ENCODE results near the gene ST3GAL3.
"Not testable (repeated sequence)": the region's sequence is repeated elsewhere in the genome, so short reads cannot be mapped to it uniquely, and the experiment has no call there.

ST3GAL3 gene

DNA sequence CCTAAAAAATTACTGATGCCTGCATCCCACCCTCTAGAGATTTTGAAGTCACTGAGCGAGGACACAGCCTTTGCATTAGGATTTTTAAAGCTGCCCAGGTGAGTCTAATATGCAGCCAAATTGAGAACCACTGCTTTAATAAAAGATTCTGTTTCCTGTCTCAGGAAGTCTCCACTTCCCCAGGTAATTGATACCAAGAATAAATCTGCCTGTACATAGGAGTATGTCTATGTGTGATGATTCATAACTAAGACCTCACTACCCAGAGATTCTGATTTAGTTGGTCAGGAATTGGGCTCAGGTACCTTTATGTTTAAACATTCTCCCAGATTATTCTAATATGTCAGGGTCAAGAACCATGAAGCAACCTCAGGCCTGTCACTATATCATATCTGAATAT lies 117.5 kb downstream of the ST3GAL3 start:
- FAIRE-seq: no peak

DNA sequence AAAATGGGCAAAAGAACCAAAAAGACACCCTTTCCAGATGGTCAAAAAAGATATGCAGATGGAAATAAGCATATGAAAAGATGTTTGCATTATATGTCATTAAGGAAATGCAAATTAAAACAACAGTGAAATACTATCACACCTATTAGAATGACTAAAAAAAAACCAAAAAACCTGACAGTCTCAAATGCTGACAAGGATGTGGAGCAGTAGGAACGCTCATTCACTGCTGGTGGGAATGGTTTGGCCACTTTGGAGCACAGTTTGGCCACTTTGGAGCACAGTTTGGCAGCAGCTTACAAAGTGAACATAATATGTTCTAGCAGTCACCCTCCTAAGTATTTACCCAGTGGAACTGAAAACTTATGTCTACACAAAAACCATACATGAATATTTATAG lies 121.2 kb downstream of the ST3GAL3 start:
- no peak for FAIRE-seq

- no peak for FAIRE-seq
These were observed 123.5 kb downstream of the ST3GAL3 start for GRCh38 chr1:43830802-43831201.

DNA sequence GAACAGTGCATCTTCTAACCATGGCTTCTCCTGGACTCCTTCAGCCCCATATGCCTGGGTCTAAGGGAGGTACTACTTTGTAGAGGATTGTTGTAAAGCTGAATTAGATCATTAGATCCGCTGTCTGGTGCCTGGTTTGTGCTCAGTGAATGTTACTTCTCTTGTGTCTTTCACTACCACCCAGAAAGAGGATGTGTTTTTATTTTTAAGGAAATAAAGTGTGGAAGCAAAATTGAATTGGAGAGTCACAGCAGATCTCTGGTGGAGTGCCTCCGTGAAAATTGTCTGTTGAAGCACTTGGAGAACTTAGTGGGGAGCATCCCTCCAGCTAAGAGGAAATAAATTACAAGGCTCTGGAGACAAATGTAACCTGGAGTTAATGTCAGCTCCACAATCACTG lies 124.5 kb downstream of the ST3GAL3 start:
- no peak for FAIRE-seq

DNA sequence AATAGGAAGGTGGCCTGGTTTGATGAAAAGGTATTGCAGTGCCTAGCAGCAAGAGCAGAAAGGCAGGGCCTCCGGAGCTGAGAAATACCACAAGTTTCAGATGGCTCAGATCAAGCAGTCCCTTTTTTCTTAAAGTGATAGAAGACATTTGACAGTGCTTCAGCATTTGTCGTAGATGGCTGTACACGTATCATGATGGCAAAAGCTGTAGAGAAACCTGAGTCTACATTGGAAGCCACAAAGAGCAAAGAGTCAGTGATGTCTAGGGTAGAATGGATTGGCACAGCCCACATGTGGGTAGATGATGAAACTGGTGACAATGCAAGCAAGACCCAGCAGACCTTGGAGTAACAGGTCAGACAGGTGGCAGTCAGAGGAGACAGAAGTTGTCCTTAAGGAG lies 124.9 kb downstream of the ST3GAL3 start:
- no peak for FAIRE-seq

- FAIRE-seq: no peak
These were observed 125.7 kb downstream of the ST3GAL3 start for GRCh38 chr1:43832998-43833397.

GRCh38 chr1:43833902-43834279 lies 126.6 kb downstream of the ST3GAL3 start:
- not testable (repeated sequence) for FAIRE-seq

- FAIRE-seq: no peak
These were observed 127.1 kb downstream of the ST3GAL3 start for GRCh38 chr1:43834280-43835081.

- FAIRE-seq: no peak
These were observed 128.0 kb downstream of the ST3GAL3 start for GRCh38 chr1:43835082-43836021.

DNA sequence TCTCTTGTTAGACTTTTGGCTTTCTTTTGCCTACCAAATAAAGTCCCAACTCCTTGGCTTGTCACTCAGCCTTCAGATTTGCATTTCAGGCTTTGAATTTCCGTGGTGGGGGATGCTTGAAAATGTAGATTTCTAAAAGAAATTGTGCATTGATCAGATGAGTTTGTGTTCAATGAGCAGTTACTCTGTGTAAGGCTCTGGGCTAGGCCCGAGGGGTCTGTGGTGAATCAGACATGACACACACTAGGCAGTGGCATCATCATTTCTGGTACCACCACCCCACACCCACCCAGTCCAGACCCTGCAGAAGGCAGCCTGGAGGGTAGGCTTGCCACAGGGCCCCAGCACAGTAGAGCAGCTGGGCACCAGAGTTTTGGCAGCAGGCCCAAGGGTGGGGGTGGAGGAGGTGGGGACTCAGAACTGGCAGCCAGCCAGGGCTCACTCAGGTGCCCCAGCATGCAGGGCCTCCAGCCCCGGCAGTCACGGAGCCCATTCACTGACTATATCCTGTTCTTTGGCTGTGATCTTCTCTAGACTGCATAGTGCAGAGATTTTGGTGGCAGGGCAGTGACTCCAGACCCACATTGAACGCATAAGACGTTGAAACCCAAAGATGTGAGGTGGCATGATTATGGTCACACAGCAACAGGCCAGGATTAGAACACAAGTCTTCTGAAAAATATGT lies 129.1 kb downstream of the ST3GAL3 start:
- FAIRE-seq: no peak

GRCh38 chr1:43839056-43839455 lies 131.7 kb downstream of the ST3GAL3 start:
- FAIRE-seq: no peak

- FAIRE-seq: no peak
These were observed 134.2 kb downstream of the ST3GAL3 start for GRCh38 chr1:43841321-43842174.

DNA sequence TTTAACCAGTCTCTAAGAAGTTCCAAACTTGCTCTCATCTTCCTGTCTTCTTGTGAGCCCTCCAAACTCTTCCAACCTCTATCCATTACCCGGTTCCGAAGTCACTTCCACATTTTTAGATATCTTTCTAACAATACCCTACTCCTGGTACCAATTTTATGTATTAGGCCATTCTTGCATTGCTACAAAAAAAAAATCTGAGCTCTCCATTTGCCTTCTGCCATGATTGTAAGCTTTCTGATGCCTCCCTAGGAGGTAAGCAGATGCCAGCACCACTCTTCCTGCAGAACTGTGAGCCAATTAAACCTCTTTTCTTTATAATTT lies 134.8 kb downstream of the ST3GAL3 start:
- FAIRE-seq: no peak

DNA sequence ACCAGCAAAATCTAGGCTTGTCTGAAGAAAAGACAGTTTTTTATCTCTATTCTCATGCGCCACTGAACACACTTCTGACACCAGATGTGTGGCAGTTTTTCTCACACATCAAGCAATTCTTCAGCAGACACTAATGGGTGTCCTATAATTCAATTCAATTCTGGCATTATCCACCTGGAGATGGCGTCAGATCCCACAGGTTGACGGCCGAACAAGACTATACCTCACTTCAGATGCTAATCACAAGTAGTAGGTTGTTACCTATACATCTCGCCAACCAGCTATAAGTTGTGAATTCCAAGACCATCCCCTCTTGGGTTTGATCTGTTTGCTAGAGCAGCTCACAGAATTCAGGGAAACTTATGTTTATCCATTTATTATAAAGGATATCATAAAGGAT lies 136.3 kb downstream of the ST3GAL3 start:
- no peak for FAIRE-seq

DNA sequence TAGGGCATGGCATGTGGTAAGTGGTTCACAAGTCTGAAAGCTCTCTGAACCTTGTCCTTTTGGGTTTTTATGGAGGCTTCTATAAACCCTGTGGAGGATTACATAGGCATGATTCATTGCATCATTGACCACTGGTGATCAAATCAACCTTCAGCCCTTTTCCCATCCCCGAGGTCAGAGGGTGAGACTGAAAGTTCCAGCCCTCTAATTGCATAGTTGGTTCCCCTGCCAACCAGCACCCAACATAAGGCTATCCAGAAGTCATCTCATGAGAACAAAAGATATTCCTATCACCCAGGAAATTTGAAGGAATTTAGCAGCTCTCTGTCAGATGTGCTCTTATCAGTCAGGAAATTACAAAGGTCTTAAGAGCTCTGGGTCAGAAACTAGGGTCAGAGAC lies 136.8 kb downstream of the ST3GAL3 start:
- FAIRE-seq: no peak

DNA sequence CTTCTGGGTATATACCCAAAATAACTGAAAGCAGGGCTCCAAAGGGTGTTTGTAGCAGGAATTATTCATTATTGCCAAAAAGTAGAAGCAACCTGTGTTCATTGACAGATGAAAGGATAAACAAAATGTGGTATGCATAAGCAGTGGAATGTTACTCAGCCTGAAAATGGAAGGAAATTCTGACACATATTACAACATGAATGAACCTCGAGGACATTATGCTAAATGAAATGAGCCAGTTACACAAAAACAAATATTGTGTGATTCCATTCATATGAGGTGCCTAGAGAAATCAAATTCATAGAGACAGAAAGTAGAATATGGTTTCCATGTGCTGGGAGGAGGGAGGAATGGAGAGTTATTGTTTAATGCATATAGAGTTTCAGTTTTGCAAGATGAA lies 140.0 kb downstream of the ST3GAL3 start:
- FAIRE-seq: no peak

DNA sequence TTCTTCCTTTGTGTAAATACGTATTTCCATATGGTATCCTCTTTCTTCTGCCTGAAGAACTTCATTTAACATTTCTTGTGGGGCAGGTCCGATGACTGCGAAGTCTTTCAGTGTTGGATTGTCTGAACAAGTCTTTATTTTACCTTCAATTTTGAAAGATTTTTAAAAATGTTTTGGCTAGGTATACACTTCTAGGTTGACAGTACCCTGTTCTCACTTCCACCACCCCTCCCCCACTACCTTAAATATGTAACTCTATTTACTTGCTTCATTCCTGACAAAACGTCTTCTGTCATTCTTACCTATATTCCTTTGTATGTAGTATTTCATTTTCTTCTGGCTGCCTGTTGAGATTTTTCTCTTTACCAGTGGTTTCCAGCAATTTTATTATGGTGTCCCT lies 140.5 kb downstream of the ST3GAL3 start:
- FAIRE-seq: no peak

- FAIRE-seq: no peak
These were observed 142.3 kb downstream of the ST3GAL3 start for GRCh38 chr1:43849670-43850069.

DNA sequence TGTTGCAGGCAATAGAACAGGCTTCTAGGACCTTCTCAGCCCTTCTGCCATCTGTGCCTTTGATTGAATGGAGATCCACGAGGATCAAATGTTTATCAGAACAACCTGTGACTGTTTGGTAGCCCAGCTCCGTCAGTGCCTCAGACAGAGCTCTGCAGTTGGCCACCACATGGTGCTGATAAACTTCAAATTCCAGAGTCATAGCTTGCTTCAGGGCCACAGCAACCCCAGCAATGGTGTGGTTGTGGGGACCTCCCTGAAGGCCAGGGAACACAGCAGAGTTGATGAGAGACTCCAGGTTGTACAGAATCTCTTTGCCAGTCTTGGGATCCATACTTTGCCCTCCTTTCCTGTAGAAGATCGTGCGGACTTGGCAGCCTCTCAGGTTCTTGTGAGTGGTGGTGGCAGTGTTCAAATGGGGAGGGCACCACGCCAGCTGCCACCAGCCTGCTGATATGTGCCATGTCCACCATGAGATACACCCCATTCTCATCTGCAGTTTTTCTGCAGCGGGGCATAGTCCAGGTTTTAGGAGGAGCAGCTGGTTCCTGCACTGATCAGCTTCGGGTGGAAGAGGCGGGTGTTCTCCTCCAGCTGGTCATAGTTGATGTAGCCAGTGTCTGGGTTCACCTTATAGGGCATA lies 143.4 kb downstream of the ST3GAL3 start:
- no peak for FAIRE-seq

DNA sequence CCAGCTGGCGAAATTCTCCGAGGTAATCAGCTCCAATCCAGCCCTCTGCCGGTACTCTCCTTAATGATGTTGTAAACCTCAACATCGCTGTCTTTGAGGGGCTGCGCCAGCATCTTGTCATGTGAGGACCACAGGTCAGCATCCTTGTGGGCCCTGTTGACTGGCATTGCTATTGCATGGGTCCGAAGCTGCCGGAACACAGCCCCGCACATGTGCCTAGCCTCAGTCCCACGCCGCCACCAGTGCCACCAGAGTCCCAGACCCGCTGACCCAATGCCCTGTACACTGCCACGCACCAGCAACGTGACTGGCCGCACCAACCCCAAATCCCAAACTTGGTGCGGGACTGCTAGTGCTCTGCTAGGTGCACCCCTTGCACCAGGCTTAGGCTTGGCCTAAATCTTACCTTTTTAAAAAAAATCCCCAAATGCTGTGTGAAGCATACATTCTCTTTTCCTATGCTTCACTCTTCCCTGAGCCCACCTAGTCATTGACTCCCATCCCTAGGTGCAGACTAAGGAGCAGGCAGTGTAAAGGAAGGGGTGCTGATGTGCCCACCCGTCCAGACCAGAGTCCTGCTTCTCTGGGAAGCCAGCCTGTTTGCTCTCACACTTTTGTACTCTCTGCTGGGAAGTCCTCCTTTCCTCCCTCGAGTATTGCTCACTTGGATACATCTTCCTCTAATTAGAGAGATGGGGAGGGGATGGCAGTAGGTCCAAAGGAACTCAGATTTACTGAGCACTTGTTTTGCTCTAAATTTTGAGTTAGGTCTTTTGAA lies 144.4 kb downstream of the ST3GAL3 start:
- FAIRE-seq: no peak

Data from A204.1 (cell line).